Urinary bladder (tissue), 4 donors: ENCODE measurements around the gene C10orf88. TPM values are rescaled to one million over a fixed set of nuclear protein-coding genes. Genes with fewer than 3 reads are reported as not detected.

Experiments
- DNase-seq: peaks from one replicate; pipeline ENCODE4 v3.0.0-alpha.2; 2015; ENCODE audit errors: extremely low spot score
- H3K27ac ChIP-seq: one replicate; pipeline ENCODE4 v1.5.1; 2013; ENCODE audit warnings: low read depth, mild to moderate bottlenecking, moderate library complexity
- H3K36me3 ChIP-seq: one replicate; pipeline ENCODE4 v1.6.1; 2013; ENCODE audit warnings: mild to moderate bottlenecking, moderate library complexity; ENCODE audit not compliant: insufficient read depth
- H3K4me1 ChIP-seq: one replicate; pipeline ENCODE4 v1.6.1; 2013; ENCODE audit warnings: mild to moderate bottlenecking, moderate library complexity; ENCODE audit not compliant: insufficient read depth
- H3K4me3 ChIP-seq: one replicate; pipeline ENCODE4 v1.5.1; 2013; ENCODE audit warnings: low read depth, low read length
- WGBS: extraction: QIAGEN DNeasy Blood & Tissue Kit; methylation state at CpG from one replicate; pipeline ENCODE4 v1.1.7; 2013; 5-methylcytosine and 5-hydroxymethylcytosine counted together
- polyA plus RNA-seq: library from polyadenylated mRNA; stranded (reverse); fragments of 200-250 nt; gene quantifications from one replicate; pipeline ENCODE4 v1.2.3, GENCODE V29; 2013
- total RNA-seq: library from RNA; depleted of rRNA; stranded (reverse); fragments of >200 nt; gene quantifications from one replicate; pipeline ENCODE4 v1.2.3, GENCODE V29; 2014
- donor health status: healthy with polysubstance abuse.
- donor health status: healthy.

The C10orf88 gene
- total RNA-seq (18.5 TPM), polyA plus RNA-seq (6.0 TPM)

DNA sequence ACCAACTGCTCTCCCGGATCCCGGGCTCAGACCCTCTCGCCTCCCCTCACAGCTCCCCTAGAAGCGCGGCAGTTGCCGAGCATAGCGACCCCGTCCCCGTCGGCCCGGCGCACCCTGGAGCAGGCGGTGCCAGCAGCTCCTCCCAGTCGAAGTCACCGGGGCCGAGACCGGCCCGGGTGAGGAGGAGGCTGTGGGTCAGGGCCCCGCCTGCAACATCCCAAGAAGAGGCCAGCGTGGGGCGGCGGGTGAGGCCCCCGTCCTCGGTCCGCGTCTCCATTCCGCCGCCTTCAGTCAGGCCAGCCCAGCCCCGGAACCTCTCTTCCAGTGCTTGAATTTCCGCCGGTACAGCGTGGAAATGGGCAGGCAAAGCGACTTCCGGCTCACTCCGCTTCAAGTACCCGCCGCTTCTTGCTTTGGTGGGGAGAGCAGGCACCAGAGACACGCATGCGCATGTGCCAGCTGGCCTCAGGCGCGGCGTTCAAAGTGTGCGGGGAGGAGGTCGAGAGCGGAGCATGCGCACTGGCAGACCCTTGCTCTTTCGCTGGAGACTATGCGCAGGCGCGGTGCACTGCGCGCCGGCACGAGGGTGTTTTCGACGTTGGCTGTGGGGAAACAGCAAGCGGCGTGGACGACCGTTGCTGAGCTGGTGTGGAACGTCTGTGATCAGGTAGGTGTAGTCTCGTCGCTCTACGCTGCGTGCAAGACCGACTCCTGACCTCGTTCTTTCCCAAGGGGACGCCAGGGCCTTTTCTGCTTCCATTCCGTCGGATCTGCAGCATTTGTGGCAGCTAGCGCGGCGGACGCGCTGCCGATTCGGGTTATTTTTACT is at the start of gene C10orf88:
Gene C10orf88 (minus strand): TSS at position 326 of the 829 bp plus-strand sequence. CDS start 49 bp downstream, at position 277.
- DNase-seq: peak; percentile 91
- no peaks in the 10 kb centered on the region for H3K36me3 ChIP-seq
- H3K4me3 ChIP-seq: peak within 1 kb of the TSS; percentile 83
- H3K4me1 ChIP-seq: peaks cover 1% of the 10 kb centered on the region
- no peak within 1 kb of the TSS for H3K27ac ChIP-seq
- 4% methylated on average over 77 of the region's 77 CpGs for WGBS

DNA sequence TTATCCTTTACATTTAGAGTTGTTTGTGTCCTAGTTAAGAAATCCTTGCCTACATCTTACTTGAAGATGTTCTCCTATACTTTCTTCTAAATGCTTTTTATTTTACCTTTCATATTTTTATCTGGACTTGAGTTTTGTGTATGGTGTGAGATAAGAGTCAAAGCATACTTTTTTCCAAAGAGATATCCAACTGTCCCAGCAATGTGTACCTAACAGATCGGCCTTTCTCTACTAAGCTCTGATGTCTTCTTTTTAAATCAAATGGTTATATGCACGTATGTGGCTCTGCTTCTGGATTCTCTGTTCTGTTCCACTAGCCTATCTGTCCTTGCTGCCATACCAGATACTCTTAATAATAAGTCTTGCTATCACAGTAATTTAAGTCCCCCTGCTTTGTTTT is 47.3 kb upstream of the C10orf88 start:
- WGBS: 93% methylated on average over 2 of the region's 2 CpGs
- DNase-seq: no peak
- Histone ChIP-seq H3K4me1 (no peaks in the 10 kb centered on the region), H3K27ac (no peak overlapping the region), H3K36me3 (no peaks in the 10 kb centered on the region), H3K4me3 (no peak overlapping the region)

GRCh38 chr10:123000155-123000554 is 46.1 kb upstream of the C10orf88 start:
- DNase-seq: no peak
- no peak overlapping the region for H3K4me3 ChIP-seq
- H3K27ac ChIP-seq: no peak overlapping the region
- H3K36me3 ChIP-seq: peaks cover 3% of the 10 kb centered on the region
- no peaks in the 10 kb centered on the region for H3K4me1 ChIP-seq
- 78% methylated on average over 3 of the region's 3 CpGs for WGBS

DNA sequence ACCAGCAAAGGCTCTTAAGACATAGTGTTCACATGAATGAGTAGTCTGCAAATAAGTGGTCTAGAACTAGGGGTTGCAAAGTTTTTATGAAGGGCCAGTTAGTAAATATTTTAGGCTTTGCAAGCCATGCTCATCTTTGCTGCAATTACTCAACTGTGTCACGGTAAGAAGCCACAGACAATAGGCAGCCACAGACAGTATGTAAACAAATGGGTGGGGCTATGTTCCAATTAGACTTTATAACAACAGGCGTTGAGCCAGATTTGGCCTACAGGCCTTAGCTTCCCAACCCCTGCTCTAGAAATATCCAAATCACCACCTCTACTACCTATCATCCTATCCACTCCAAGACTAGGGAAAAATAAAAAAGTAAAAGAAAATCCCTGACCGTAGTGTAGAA is 45.3 kb upstream of the C10orf88 start:
- Histone ChIP-seq H3K36me3 (peaks cover 3% of the 10 kb centered on the region), H3K4me3 (no peak overlapping the region), H3K4me1 (no peaks in the 10 kb centered on the region), H3K27ac (no peak overlapping the region)
- DNase-seq: no peak
- WGBS: 56% methylated on average over 3 of the region's 3 CpGs

GRCh38 chr10:122998934-122999333 is 44.9 kb upstream of the C10orf88 start:
- no peaks in the 10 kb centered on the region for H3K4me1 ChIP-seq
- peaks cover 5% of the 10 kb centered on the region for H3K36me3 ChIP-seq
- 96% methylated on average over 3 of the region's 3 CpGs for WGBS
- no peak overlapping the region for H3K27ac ChIP-seq
- no peak for DNase-seq
- no peak overlapping the region for H3K4me3 ChIP-seq

DNA sequence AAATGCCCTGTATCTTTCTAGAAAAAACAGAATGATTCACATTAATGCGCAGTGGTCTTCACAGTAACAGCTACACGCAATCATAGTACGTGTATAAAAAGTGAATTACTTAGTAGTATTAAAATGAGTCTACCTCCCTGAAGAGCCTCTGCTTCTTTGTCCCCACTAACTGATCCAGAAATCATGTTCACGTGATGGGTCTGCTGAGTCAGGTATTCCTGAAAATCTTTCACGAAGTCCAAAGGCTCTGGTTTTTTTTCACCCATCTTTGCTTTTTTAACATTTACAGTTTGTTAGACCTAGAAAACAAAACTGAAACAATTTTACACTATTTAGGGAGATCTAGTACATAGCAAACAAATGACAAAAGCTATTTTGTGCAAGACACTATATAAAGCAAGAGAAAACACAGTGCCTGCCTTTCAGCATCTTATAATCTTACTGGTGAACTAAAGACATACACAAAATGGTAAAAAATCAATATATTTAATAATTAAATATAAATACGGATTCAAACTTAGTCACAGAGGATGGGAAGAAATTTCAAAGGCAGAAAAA is 44.4 kb upstream of the C10orf88 start:
- Histone ChIP-seq H3K4me1 (no peaks in the 10 kb centered on the region), H3K36me3 (peaks cover 6% of the 10 kb centered on the region), H3K4me3 (no peak overlapping the region), H3K27ac (no peak overlapping the region)
- DNase-seq: no peak
- 86% methylated on average over 6 of the region's 6 CpGs for WGBS

GRCh38 chr10:122997864-122998263 is 43.8 kb upstream of the C10orf88 start:
- Histone ChIP-seq H3K4me3 (no peak overlapping the region), H3K4me1 (no peaks in the 10 kb centered on the region), H3K27ac (no peak overlapping the region), H3K36me3 (peaks cover 6% of the 10 kb centered on the region)
- 69% methylated on average over 3 of the region's 3 CpGs for WGBS
- DNase-seq: no peak

- H3K4me1 ChIP-seq: no peaks in the 10 kb centered on the region
- H3K27ac ChIP-seq: no peak overlapping the region
- H3K36me3 ChIP-seq: peaks cover 9% of the 10 kb centered on the region
- DNase-seq: no peak
- 84% methylated on average over 4 of the region's 4 CpGs for WGBS
- H3K4me3 ChIP-seq: no peak overlapping the region
Observed at GRCh38 chr10:122995936-122996335, 41.9 kb upstream of the C10orf88 start.

GRCh38 chr10:122993797-122994336 is 39.8 kb upstream of the C10orf88 start:
- WGBS: 94% methylated on average over 6 of the region's 6 CpGs
- H3K36me3 ChIP-seq: peaks cover 9% of the 10 kb centered on the region
- H3K27ac ChIP-seq: no peak overlapping the region
- no peaks in the 10 kb centered on the region for H3K4me1 ChIP-seq
- DNase-seq: no peak
- no peak overlapping the region for H3K4me3 ChIP-seq

DNA sequence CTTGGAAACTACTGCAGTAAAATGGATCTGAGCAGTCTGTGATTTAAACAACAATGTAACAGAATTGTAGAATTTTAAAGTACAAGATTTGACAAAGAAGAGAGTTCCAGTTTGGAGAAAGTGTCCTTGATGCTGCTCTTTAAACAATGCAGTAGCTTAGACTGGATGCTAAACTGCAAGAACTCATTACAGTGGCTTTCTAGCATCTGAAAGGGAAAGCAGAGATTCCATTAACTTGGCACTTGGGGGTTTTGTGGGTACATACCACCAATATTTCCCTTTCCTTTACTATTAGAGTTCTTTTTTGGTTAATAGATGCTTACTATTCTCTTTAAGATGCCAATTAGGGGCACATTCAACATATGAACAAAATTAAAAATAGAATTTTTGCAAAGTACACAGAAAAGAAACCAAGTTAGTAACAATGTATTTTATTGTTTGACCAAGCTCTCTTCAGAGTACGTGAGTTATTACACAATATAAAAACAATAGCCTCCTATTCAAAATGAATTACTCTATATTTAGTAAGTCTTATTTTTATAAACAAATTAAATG is 38.1 kb upstream of the C10orf88 start:
- no peak overlapping the region for H3K27ac ChIP-seq
- no peak overlapping the region for H3K4me3 ChIP-seq
- no peak for DNase-seq
- H3K4me1 ChIP-seq: no peaks in the 10 kb centered on the region
- H3K36me3 ChIP-seq: peaks cover 9% of the 10 kb centered on the region
- 86% methylated on average over 1 of the region's 1 CpG for WGBS

DNA sequence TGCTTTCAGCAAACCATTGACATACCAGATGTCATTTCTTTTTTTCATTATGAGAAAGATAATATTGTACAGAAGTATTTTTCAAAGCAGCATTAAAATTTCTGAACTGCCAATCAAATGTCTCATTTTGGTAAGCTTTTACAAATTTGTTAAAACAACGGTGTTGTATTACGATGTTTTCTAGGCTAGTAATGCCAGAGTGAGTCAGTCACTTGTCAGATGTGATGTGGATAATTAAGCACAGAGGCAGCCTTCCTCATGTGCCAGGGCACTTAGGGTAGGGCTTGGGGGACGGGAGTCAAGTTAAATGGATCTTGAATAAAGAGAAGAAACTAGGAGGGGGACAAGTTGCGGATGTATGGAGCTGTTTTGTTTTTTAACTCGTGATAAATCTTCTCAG is 36.3 kb upstream of the C10orf88 start:
- Histone ChIP-seq H3K4me1 (no peaks in the 10 kb centered on the region), H3K4me3 (no peak overlapping the region), H3K27ac (no peak overlapping the region), H3K36me3 (peaks cover 7% of the 10 kb centered on the region)
- 64% methylated on average over 5 of the region's 5 CpGs for WGBS
- DNase-seq: no peak

- WGBS: 81% methylated on average over 2 of the region's 2 CpGs
- Histone ChIP-seq H3K27ac (no peak overlapping the region), H3K36me3 (peaks cover 4% of the 10 kb centered on the region), H3K4me3 (no peak overlapping the region), H3K4me1 (no peaks in the 10 kb centered on the region)
- DNase-seq: no peak
Observed at GRCh38 chr10:122988501-122988900, 34.5 kb upstream of the C10orf88 start.

GRCh38 chr10:122986335-122986734 is 32.3 kb upstream of the C10orf88 start:
- 82% methylated on average over 6 of the region's 6 CpGs for WGBS
- no peak for DNase-seq
- no peaks in the 10 kb centered on the region for H3K4me1 ChIP-seq
- H3K36me3 ChIP-seq: no peaks in the 10 kb centered on the region
- no peak overlapping the region for H3K4me3 ChIP-seq
- no peak overlapping the region for H3K27ac ChIP-seq

GRCh38 chr10:122984708-122985107 is 30.7 kb upstream of the C10orf88 start:
- no peak for DNase-seq
- no peak overlapping the region for H3K27ac ChIP-seq
- no peaks in the 10 kb centered on the region for H3K4me1 ChIP-seq
- H3K36me3 ChIP-seq: no peaks in the 10 kb centered on the region
- H3K4me3 ChIP-seq: no peak overlapping the region
- 99% methylated on average over 2 of the region's 2 CpGs for WGBS
